Body of pancreas (tissue), 4 donors: Measurements from ENCODE around the gene RAP1GAP2.
"Not testable (repeated sequence)": the region's sequence is repeated elsewhere in the genome, so short reads cannot be mapped to it uniquely, and the experiment has no call there.

ENCODE experiments used
- CTCF ChIP-seq, 7 experiments: fragments of 450-650 bp in 4 of 7; fragments of 200-600 bp in 3 of 7; sonication (generic) in 3 of 7; IDR thresholded peaks; one replicate each; pipeline ENCODE4 v1.5.1; 2016 to 2019; ENCODE audit warnings: antibody characterized with exemption in 7 of 7
- POLR2A ChIP-seq, 3 donors: fragments of 450-650 bp; IDR thresholded peaks; one replicate each; pipeline ENCODE4 v1.6.1; 2016; ENCODE audit warnings: antibody characterized with exemption in 3 of 3, mild to moderate bottlenecking in 2 of 3

DNA sequence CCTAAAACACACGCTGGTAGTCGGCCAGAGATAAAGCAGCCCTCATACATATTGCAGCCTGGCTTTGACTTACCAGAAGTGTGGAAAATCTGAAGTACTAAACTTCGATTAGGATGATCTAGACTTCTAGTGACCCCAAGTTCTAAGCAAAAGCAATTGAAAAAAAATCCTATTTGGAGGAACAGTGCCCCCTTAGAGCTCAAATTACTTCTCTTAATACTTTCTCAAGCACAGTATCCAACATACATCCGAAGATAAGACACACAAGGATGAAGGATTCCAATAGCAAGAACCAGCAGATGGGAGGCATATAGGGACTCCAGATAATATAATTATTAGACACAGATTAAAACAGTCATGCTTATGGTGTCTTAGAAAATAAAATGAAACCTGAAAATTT, 277.6 kb downstream of the RAP1GAP2 start:
- TF ChIP-seq POLR2A, CTCF (IDR thresholded peaks at IDR 0.05): not testable (repeated sequence)
